GF-D8 (cell line): ENCODE measurements around the gene MVD.
A peak's percentile ranks its signal among the peaks of the same experiment; 100 is the strongest.

Experiments
- DNase-seq: peaks from one replicate; lab custom pipeline; 2025; lab: John Stamatoyannopoulos, UW

MVD gene

GRCh38 chr16:88662843-88663606 is at the start of gene MVD:
Gene MVD, minus strand, starts transcription at chr16:88663091. Its CDS starts 11 bp downstream, at chr16:88663080.
- DNase-seq: peak; percentile 95

- DNase-seq: no peak
Observed at GRCh38 chr16:88712362-88712979, 49.6 kb upstream of the MVD start.

GRCh38 chr16:88711750-88712340 is 49.0 kb upstream of the MVD start:
- DNase-seq: no peak

GRCh38 chr16:88710556-88710955 is 47.7 kb upstream of the MVD start:
- no peak for DNase-seq

GRCh38 chr16:88706965-88707826 is 44.3 kb upstream of the MVD start:
- DNase-seq: no peak

- DNase-seq: peak; percentile 41
Observed at GRCh38 chr16:88706229-88706964, 43.5 kb upstream of the MVD start, which contains the start of the genes CTU2 and RNF166. Gene CTU2, plus strand, starts transcription at chr16:88706503. Its CDS starts 28 bp downstream, at chr16:88706531. Gene RNF166, minus strand, starts transcription at chr16:88706408. Its CDS starts 83 bp downstream, at chr16:88706325.

GRCh38 chr16:88705801-88706228 is 42.9 kb upstream of the MVD start:
- no peak for DNase-seq

GRCh38 chr16:88705076-88705684 is 42.3 kb upstream of the MVD start:
- peak; percentile 4 for DNase-seq

GRCh38 chr16:88703486-88704309 is 40.8 kb upstream of the MVD start:
- DNase-seq: peak; percentile 94

- DNase-seq: peak; percentile 61
Observed at GRCh38 chr16:88702371-88703210, 39.7 kb upstream of the MVD start.

GRCh38 chr16:88701581-88702370 is 38.9 kb upstream of the MVD start:
- DNase-seq: no peak

GRCh38 chr16:88700636-88701482 is 38.0 kb upstream of the MVD start:
- DNase-seq: peak; percentile 96

GRCh38 chr16:88700322-88700635 is 37.4 kb upstream of the MVD start:
- DNase-seq: no peak

- DNase-seq: no peak
Observed at GRCh38 chr16:88699180-88699579, 36.3 kb upstream of the MVD start.

- no peak for DNase-seq
Observed at GRCh38 chr16:88698646-88699045, 35.8 kb upstream of the MVD start.

- no peak for DNase-seq
Observed at GRCh38 chr16:88697831-88698615, 35.1 kb upstream of the MVD start.
